GM10266 (cell line): ENCODE data around the gene COL21A1.

Source experiments
- DNase-seq: peaks from one replicate; pipeline ENCODE4 v3.0.0; 2012; ENCODE audit errors: extremely low spot score
- TF ChIP-seq, protein P1 (sequence below): IDR thresholded peaks from 2 replicates; pipeline ENCODE4 v1.5.1; 2012; ENCODE audit warnings: mild to moderate bottlenecking, low read depth; ENCODE audit not compliant: control insufficient read depth, insufficient read depth; ENCODE audit errors: missing control alignments

The COL21A1 gene

DNA sequence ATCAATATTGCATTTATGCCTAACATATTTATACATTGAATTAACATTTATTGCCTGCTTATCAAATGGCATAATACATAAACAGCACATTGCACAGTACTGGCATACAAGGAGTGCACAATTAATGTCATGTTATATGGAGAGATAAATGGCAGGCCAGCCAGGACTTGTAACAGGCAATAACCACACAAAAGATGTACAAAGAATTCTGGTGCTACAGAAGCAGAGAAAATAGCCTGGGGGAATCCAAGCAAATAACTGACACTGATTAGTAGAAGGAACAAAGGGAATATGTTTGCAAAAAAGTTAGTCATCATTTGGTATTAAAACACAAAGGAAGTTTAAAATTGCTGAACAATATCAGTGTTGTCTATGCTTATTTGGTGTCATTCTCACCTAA is 27.3 kb downstream of the COL21A1 start:
- TF ChIP-seq, protein P1, sequence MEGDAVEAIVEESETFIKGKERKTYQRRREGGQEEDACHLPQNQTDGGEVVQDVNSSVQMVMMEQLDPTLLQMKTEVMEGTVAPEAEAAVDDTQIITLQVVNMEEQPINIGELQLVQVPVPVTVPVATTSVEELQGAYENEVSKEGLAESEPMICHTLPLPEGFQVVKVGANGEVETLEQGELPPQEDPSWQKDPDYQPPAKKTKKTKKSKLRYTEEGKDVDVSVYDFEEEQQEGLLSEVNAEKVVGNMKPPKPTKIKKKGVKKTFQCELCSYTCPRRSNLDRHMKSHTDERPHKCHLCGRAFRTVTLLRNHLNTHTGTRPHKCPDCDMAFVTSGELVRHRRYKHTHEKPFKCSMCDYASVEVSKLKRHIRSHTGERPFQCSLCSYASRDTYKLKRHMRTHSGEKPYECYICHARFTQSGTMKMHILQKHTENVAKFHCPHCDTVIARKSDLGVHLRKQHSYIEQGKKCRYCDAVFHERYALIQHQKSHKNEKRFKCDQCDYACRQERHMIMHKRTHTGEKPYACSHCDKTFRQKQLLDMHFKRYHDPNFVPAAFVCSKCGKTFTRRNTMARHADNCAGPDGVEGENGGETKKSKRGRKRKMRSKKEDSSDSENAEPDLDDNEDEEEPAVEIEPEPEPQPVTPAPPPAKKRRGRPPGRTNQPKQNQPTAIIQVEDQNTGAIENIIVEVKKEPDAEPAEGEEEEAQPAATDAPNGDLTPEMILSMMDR = no peak
- DNase-seq = no peak

DNA sequence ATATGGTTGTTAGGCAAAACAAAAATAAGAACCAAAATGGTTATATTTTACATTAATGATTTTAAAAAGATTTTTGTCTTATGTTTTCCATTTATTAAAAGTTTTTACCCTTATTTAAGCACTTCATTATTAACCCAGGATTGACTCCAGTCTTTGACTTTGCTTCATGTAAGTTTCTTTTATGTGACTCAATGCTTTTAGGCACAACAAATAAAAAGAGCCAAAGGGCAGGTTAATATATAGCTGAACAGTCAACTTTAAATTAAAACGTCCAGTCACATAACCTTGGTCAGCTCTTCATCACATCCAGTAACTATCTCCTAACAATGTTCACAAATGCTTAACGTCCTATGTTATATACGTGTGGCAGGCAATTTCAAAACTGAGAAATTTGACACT is 32.7 kb downstream of the COL21A1 start:
- TF ChIP-seq, protein P1 = no peak
- DNase-seq = no peak

DNA sequence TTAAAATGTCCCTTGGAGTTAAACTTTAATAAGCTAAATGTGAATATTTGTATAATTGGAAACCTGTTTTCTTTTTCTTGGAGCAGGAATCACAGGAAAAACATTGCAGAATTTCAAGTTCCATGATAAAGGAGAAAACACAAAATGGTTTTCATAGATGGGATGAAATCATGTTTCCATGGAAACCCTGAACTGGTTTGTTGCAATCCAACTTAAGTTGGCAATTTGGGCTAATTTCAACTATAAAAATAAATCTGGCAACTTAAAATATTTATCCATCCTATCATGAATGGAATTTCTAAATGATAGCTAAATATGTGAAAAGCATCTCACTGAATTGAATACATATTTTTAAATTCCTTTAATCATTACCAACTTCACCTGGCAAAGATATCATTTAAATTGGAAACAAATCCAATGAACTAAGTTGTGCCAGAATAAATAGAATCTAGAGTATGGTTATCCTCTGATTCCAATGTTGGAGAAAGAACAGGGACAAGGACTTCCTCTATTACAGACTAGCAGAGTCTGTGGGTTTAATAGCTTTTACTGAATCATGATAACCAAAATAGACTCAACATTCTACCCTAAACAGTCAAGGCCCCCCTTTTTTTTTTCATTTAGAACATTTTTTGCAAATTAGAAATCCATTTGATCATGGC is 33.2 kb downstream of the COL21A1 start:
- no peak for DNase-seq
- TF ChIP-seq, protein P1 = no peak

DNA sequence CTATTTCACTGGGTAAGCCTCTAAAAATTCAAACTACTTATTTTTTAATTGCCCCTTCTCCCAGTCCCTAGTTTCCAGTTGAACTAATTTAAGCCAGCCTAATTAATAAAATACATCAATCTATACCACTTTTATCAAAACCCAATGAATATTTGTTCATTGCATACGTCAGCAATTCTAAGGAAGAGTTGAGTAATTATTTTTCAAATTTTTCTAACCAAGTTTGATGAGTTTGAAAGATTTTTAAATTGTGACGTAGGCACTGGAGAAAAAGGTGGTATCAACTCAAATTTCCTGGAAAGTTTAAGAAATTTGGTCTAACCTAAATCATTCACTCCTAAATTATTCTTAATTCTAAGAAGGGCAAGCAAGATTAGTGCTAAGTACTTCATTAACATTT is 35.7 kb downstream of the COL21A1 start:
- TF ChIP-seq, protein P1 = no peak
- DNase-seq = no peak

DNA sequence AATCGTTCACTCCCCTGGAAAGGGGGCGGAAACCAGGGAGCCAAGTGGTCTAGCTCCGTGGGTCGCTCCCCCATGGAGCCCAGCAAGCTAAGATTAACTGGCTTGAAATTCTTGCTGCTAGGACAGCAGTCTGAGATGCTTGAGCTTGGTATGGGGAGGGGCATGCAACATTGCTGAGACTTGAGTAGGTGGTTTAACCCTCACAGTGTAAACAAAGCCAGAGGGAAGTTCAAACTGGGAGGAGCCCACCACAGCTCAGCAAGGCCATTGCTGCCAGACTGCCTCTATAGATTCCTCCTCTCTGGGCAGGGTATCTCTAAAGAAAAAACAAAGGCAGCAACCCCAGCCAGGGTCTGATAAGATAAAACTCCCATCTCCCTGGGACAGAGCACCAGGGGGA is 43.2 kb downstream of the COL21A1 start:
- no peak for DNase-seq
- TF ChIP-seq, protein P1 = no peak

DNA sequence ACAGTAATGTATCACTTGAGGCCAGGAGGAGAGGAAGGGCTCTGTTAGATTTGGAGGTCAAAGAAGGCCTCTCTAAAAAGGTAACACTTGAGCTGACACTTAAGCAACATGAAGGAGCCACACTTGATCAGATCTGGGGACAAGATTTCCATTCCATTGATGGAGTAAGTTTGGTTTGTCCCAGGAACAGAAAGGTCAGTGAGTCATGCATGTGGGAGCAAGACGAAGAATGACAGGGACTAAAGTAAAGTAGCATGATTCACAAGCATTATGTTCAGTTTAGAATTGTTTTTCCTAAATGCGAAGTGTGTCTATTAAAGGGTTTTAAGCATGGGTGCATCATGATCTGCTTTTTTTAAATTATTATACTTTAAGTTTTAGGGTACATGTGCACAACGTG is 47.4 kb downstream of the COL21A1 start:
- DNase-seq = no peak
- TF ChIP-seq, protein P1 = no peak

DNA sequence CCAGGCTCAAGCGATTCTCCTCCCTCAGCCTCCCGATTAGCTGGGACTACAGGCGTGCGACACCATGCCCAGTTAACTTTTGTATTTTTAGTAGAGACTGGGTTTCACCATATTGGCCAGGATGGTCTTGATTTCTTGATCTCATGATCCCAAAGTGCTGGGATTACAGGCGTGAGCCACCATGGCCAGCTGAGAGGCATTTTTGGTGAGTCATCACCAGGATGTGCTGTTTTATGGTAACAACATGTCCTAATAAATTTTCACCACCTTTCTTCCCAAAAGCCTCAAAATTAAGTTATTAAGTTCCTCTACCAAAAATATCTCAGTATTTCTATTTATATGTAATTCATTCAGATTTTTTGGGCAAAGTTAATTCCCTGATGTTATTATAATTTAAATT is 53.5 kb downstream of the COL21A1 start:
- no peak for DNase-seq
- TF ChIP-seq, protein P1 = no peak
